ENCODE data around the gene CENPP. TPM values are rescaled to one million over a fixed set of nuclear protein-coding genes. Genes with fewer than 3 reads are reported as not detected.
A peak's percentile ranks its signal among the peaks of the same experiment; 100 is the strongest.

CENPP gene
- polyA plus RNA-seq, 2 donors: 2.2 to 3.6 TPM

GRCh38 chr9:92504881-92505280 is 179.1 kb downstream of the CENPP start:
- Histone ChIP-seq H3K4me1 (ENCODE audit: control insufficient read depth in 2 of 2, insufficient read depth in 2 of 2, low read length in 1 of 2) (peaks cover 7 to 11% of the 10 kb centered on the region in 2 donors), H3K27ac (ENCODE audit: low read depth in 2 of 2, low read length in 1 of 2) (peak overlapping the region; percentile 37 to 42)

GRCh38 chr9:92506184-92506857 is 180.6 kb downstream of the CENPP start:
- WGBS, 2 donors: 27 to 47% methylated on average over 3 of the region's 3 CpGs
- H3K27me3 ChIP-seq (ENCODE audit: control insufficient read depth in 1 of 2, insufficient read depth in 2 of 2, low read length in 2 of 2): no peaks in the 10 kb centered on the region
- H3K36me3 ChIP-seq (ENCODE audit: control insufficient read depth in 2 of 2, insufficient read depth in 2 of 2, low read length in 1 of 2): no peaks in the 10 kb centered on the region
- H3K4me1 ChIP-seq (ENCODE audit: control insufficient read depth in 2 of 2, insufficient read depth in 2 of 2, low read length in 1 of 2): peaks cover 7 to 11% of the 10 kb centered on the region in 2 donors
- H3K4me3 ChIP-seq (ENCODE audit: low read depth in 1 of 2, low read length in 2 of 2): no peak overlapping the region
- H3K27ac ChIP-seq (ENCODE audit: low read depth in 2 of 2, low read length in 1 of 2): peak overlapping the region; percentile 82 to 92
- no peaks in the 10 kb centered on the region for H3K9me3 ChIP-seq (ENCODE audit: control insufficient read depth in 2 of 2, insufficient read depth in 1 of 2, low read depth in 1 of 2, low read length in 1 of 2)

More at GRCh38 chr9:92504881-92505280, 179.1 kb downstream of the CENPP start:
- Histone ChIP-seq H3K27me3 (ENCODE audit: control insufficient read depth in 1 of 2, insufficient read depth in 2 of 2, low read length in 2 of 2) (no peaks in the 10 kb centered on the region), H3K36me3 (ENCODE audit: control insufficient read depth in 2 of 2, insufficient read depth in 2 of 2, low read length in 1 of 2) (no peaks in the 10 kb centered on the region), H3K4me3 (ENCODE audit: low read depth in 1 of 2, low read length in 2 of 2) (no peak overlapping the region), H3K9me3 (ENCODE audit: control insufficient read depth in 2 of 2, insufficient read depth in 1 of 2, low read depth in 1 of 2, low read length in 1 of 2) (no peaks in the 10 kb centered on the region)
- 95 to 98% methylated on average over 2 of the region's 2 CpGs for WGBS, 2 donors

GRCh38 chr9:92507005-92507404 is 181.3 kb downstream of the CENPP start:
- Histone ChIP-seq H3K27me3 (ENCODE audit: control insufficient read depth in 1 of 2, insufficient read depth in 2 of 2, low read length in 2 of 2) (no peaks in the 10 kb centered on the region), H3K4me3 (ENCODE audit: low read depth in 1 of 2, low read length in 2 of 2) (no peak overlapping the region), H3K36me3 (ENCODE audit: control insufficient read depth in 2 of 2, insufficient read depth in 2 of 2, low read length in 1 of 2) (no peaks in the 10 kb centered on the region), H3K4me1 (ENCODE audit: control insufficient read depth in 2 of 2, insufficient read depth in 2 of 2, low read length in 1 of 2) (peaks cover 5 to 9% of the 10 kb centered on the region in 2 donors), H3K9me3 (ENCODE audit: control insufficient read depth in 2 of 2, insufficient read depth in 1 of 2, low read depth in 1 of 2, low read length in 1 of 2) (no peaks in the 10 kb centered on the region), H3K27ac (ENCODE audit: low read depth in 2 of 2, low read length in 1 of 2) (peak overlapping the region; percentile 82 to 92)
- 76 to 84% methylated on average over 2 of the region's 2 CpGs for WGBS, 2 donors

- Histone ChIP-seq H3K27me3 (ENCODE audit: control insufficient read depth in 1 of 2, insufficient read depth in 2 of 2, low read length in 2 of 2) (no peaks in the 10 kb centered on the region), H3K9me3 (ENCODE audit: control insufficient read depth in 2 of 2, insufficient read depth in 1 of 2, low read depth in 1 of 2, low read length in 1 of 2) (no peaks in the 10 kb centered on the region), H3K36me3 (ENCODE audit: control insufficient read depth in 2 of 2, insufficient read depth in 2 of 2, low read length in 1 of 2) (no peaks in the 10 kb centered on the region), H3K4me3 (ENCODE audit: low read depth in 1 of 2, low read length in 2 of 2) (no peak overlapping the region), H3K4me1 (ENCODE audit: control insufficient read depth in 2 of 2, insufficient read depth in 2 of 2, low read length in 1 of 2) (peaks cover 2 to 8% of the 10 kb centered on the region in 2 donors), H3K27ac (ENCODE audit: low read depth in 2 of 2, low read length in 1 of 2) (peak overlapping the region in 1 of 2 donors; percentile 72)
- WGBS, 2 donors: 70 to 72% methylated on average over 4 of the region's 4 CpGs
Observed at GRCh38 chr9:92507496-92507895, 181.7 kb downstream of the CENPP start.

- Histone ChIP-seq H3K27me3 (ENCODE audit: control insufficient read depth in 1 of 2, insufficient read depth in 2 of 2, low read length in 2 of 2) (no peaks in the 10 kb centered on the region), H3K4me3 (ENCODE audit: low read depth in 1 of 2, low read length in 2 of 2) (no peak overlapping the region), H3K36me3 (ENCODE audit: control insufficient read depth in 2 of 2, insufficient read depth in 2 of 2, low read length in 1 of 2) (no peaks in the 10 kb centered on the region), H3K27ac (ENCODE audit: low read depth in 2 of 2, low read length in 1 of 2) (peak overlapping the region; percentile 18 to 48), H3K9me3 (ENCODE audit: control insufficient read depth in 2 of 2, insufficient read depth in 1 of 2, low read depth in 1 of 2, low read length in 1 of 2) (no peaks in the 10 kb centered on the region), H3K4me1 (ENCODE audit: control insufficient read depth in 2 of 2, insufficient read depth in 2 of 2, low read length in 1 of 2) (peaks cover 2 to 8% of the 10 kb centered on the region in 2 donors)
- 62 to 73% methylated on average over 10 of the region's 10 CpGs for WGBS, 2 donors
Observed at GRCh38 chr9:92508018-92508820, 182.5 kb downstream of the CENPP start.

- no peak overlapping the region for H3K27ac ChIP-seq (ENCODE audit: low read depth in 2 of 2, low read length in 1 of 2)
- WGBS, 2 donors: 96 to 97% methylated on average over 5 of the region's 5 CpGs
- H3K36me3 ChIP-seq (ENCODE audit: control insufficient read depth in 2 of 2, insufficient read depth in 2 of 2, low read length in 1 of 2): no peaks in the 10 kb centered on the region
- no peaks in the 10 kb centered on the region for H3K9me3 ChIP-seq (ENCODE audit: control insufficient read depth in 2 of 2, insufficient read depth in 1 of 2, low read depth in 1 of 2, low read length in 1 of 2)
- H3K27me3 ChIP-seq (ENCODE audit: control insufficient read depth in 1 of 2, insufficient read depth in 2 of 2, low read length in 2 of 2): no peaks in the 10 kb centered on the region
- peaks cover 2 to 6% of the 10 kb centered on the region in 2 donors for H3K4me1 ChIP-seq (ENCODE audit: control insufficient read depth in 2 of 2, insufficient read depth in 2 of 2, low read length in 1 of 2)
- no peak overlapping the region for H3K4me3 ChIP-seq (ENCODE audit: low read depth in 1 of 2, low read length in 2 of 2)
Observed at GRCh38 chr9:92509050-92509449, 183.3 kb downstream of the CENPP start.

- Histone ChIP-seq H3K27ac (ENCODE audit: low read depth in 2 of 2, low read length in 1 of 2) (no peak overlapping the region), H3K4me3 (ENCODE audit: low read depth in 1 of 2, low read length in 2 of 2) (no peak overlapping the region), H3K36me3 (ENCODE audit: control insufficient read depth in 2 of 2, insufficient read depth in 2 of 2, low read length in 1 of 2) (no peaks in the 10 kb centered on the region), H3K9me3 (ENCODE audit: control insufficient read depth in 2 of 2, insufficient read depth in 1 of 2, low read depth in 1 of 2, low read length in 1 of 2) (no peaks in the 10 kb centered on the region), H3K27me3 (ENCODE audit: control insufficient read depth in 1 of 2, insufficient read depth in 2 of 2, low read length in 2 of 2) (no peaks in the 10 kb centered on the region), H3K4me1 (ENCODE audit: control insufficient read depth in 2 of 2, insufficient read depth in 2 of 2, low read length in 1 of 2) (peaks cover 0 to 6% of the 10 kb centered on the region in 2 donors)
Observed at GRCh38 chr9:92510747-92511146, 185.0 kb downstream of the CENPP start.

- Histone ChIP-seq H3K4me1 (ENCODE audit: control insufficient read depth in 2 of 2, insufficient read depth in 2 of 2, low read length in 1 of 2) (peaks cover 0 to 6% of the 10 kb centered on the region in 2 donors), H3K36me3 (ENCODE audit: control insufficient read depth in 2 of 2, insufficient read depth in 2 of 2, low read length in 1 of 2) (no peaks in the 10 kb centered on the region), H3K27ac (ENCODE audit: low read depth in 2 of 2, low read length in 1 of 2) (no peak overlapping the region), H3K4me3 (ENCODE audit: low read depth in 1 of 2, low read length in 2 of 2) (no peak overlapping the region), H3K9me3 (ENCODE audit: control insufficient read depth in 2 of 2, insufficient read depth in 1 of 2, low read depth in 1 of 2, low read length in 1 of 2) (no peaks in the 10 kb centered on the region), H3K27me3 (ENCODE audit: control insufficient read depth in 1 of 2, insufficient read depth in 2 of 2, low read length in 2 of 2) (no peaks in the 10 kb centered on the region)
- 52 to 85% methylated on average over 3 of the region's 3 CpGs for WGBS, 2 donors
Observed at GRCh38 chr9:92512622-92513021, 186.9 kb downstream of the CENPP start.

- Histone ChIP-seq H3K9me3 (ENCODE audit: control insufficient read depth in 2 of 2, insufficient read depth in 1 of 2, low read depth in 1 of 2, low read length in 1 of 2) (no peaks in the 10 kb centered on the region), H3K27ac (ENCODE audit: low read depth in 2 of 2, low read length in 1 of 2) (no peak overlapping the region), H3K4me3 (ENCODE audit: low read depth in 1 of 2, low read length in 2 of 2) (no peak overlapping the region), H3K4me1 (ENCODE audit: control insufficient read depth in 2 of 2, insufficient read depth in 2 of 2, low read length in 1 of 2) (no peaks in the 10 kb centered on the region), H3K27me3 (ENCODE audit: control insufficient read depth in 1 of 2, insufficient read depth in 2 of 2, low read length in 2 of 2) (no peaks in the 10 kb centered on the region), H3K36me3 (ENCODE audit: control insufficient read depth in 2 of 2, insufficient read depth in 2 of 2, low read length in 1 of 2) (no peaks in the 10 kb centered on the region)
- WGBS, 2 donors: 72 to 80% methylated on average over 3 of the region's 3 CpGs
Observed at GRCh38 chr9:92513349-92513748, 187.6 kb downstream of the CENPP start.
